GM21390 (cell line): Measurements from ENCODE around the gene AMN1.
"Not testable (repeated sequence)": the region's sequence is repeated elsewhere in the genome, so short reads cannot be mapped to it uniquely, and the experiment has no call there.

Source experiments
- ATAC-seq: cut with Tn5 transposase; IDR thresholded peaks from one replicate; pipeline ENCODE4 v1.9.1; 2021; ENCODE audit not compliant: unreplicated experiment

AMN1 gene

DNA sequence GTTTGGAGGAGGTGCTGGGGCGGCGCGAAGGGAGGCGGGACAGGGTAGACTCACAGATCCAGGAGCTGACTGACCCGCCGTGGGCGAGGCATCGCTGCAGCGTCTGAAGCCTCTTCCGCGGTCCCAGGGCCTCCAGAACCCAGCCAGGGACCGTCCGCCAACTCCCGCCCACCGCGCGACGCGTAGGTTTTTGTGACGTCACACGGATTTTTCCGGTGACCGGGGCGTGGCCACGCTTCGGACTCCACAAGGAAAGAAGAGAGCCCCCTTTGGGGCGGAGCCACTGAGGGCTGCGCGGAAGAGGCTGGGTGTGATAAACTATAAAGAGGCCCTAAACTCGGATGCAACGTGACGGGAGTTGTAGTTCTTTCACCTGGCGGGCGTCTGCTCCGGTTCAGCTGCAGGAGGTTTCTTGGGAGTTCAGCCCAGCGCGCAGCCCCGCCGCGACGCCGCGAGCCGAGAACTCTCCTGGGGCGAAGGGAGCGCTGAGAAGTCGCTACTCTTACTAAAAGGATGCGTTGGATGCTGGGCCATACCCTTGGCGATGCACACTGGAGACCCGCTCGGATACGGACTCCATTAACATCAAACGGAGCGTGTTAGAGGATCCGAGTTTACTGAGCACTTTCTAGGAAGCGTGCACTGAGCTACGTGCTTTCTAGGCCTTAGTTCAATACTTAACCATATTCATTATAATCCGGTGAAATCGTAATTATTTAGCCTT lies at the start of gene AMN1:
TSS of gene AMN1 (minus strand) at position 105 of the 724 bp plus-strand sequence. CDS start at position 92, 13 bp downstream.
- ATAC-seq: peak; percentile 95

- ATAC-seq: peak; percentile 59
Observed at GRCh38 chr12:31773867-31774266, 45.0 kb upstream of the AMN1 start.

DNA sequence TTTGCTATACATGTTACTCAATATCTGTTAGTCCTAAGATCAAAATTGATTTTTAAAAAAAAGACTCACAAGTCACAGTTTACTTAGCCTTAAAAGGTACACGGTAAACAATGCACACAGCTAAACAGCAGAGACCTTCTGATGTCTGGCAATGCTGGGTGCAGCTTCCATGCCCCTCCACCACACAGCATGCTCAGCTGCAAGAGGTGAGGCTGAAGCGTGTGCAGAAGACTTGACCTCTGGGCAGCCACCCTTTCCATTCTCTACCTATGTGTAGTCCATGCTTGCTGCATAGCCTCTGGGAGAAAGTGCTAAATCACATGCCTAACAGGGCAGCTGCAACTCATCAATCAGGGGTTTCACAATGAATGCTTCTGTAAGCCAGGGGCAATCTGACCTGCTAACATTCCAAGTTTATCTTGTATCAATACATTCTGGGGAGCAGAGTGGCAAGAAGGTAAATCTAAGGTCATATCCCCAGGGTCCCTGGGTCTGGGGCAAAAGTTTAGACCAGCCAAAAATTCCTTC lies 44.5 kb upstream of the AMN1 start:
- peak; percentile 72 for ATAC-seq

- ATAC-seq: no peak
Observed at GRCh38 chr12:31772685-31773222, 43.9 kb upstream of the AMN1 start.

DNA sequence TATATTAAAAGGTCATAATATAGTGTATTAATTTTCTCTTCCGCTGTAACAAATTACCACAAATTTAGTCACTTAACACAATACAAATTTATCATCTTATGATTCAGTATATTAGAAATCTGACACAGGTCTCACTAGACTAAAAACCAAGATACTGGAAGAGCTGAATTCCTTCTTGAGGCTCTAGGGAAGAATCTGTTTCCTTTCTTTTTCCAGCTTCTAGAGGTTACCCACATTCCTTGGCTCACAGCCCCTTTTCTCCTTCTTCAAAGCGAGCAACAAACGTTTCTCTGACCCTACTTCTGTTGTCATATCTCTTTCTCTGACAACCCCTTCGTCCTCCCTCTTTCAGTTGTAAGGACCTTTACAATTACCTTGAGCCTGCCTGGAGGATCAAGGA lies 43.4 kb upstream of the AMN1 start:
- ATAC-seq: no peak

GRCh38 chr12:31768046-31768445 lies 39.2 kb upstream of the AMN1 start:
- ATAC-seq: no peak

GRCh38 chr12:31765931-31766330 lies 37.1 kb upstream of the AMN1 start:
- no peak for ATAC-seq

DNA sequence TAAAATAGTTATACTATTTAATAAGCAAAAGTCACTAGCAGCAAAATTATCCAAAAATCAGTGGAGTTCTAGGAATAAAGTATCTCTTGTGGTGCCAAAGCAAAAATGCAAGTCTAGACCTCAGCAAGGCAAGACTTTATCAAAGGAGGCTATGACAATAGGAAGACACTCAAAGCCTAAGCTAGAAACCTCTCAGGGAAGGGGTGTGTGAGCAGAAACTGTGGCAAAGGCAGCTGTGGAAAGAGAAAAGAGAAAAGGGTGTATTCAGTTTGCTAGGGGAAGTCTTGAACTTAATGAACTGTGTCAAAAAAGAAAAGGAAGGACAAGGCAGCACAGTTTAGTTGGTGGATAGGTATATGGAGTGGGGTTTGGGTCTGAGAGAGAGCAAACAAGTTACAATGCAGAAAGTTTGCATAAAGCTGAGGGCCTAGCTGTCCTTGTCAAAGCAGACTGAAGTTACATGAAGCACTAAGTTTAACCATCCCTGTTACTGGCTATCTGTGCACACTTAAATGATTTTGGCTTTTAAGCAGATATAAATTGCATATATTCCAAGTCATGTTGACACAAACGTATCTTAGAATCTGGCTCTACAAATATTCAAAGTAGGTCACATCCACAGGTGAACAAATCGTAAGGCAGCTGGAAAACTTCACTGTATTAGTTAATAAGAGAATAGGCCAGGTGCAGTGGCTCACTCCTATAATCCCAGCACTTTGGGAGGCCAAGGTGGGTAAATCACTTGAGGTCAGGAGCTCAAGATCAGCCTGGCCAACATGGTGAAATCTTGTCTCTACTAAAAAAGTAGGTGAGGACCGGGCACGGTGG lies 31.0 kb upstream of the AMN1 start:
- no peak for ATAC-seq

- not testable (repeated sequence) for ATAC-seq
Observed at GRCh38 chr12:31758297-31758696, 29.5 kb upstream of the AMN1 start.

GRCh38 chr12:31756977-31757420 lies 28.2 kb upstream of the AMN1 start:
- ATAC-seq: no peak

DNA sequence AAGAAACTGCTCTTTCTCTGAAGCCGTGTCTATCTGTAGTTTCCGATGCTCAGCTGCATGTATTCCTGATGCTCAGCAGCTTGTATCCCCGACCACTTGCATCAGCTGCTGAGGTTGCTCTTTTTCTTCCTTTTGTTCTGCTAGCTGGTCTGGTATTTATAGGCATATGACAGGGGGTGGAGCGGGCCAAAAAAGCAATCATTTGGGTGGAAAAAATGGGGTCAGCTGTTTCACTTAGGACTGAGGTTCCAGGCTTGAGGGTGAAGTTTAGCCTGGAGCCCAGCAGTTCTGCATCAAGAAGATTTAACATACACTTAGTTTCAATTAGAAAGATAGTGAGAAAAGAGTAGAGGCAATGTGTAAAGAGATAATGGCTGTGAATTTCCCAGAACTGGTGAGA lies 23.6 kb upstream of the AMN1 start:
- ATAC-seq: no peak

GRCh38 chr12:31751085-31751484 lies 22.3 kb upstream of the AMN1 start:
- no peak for ATAC-seq

DNA sequence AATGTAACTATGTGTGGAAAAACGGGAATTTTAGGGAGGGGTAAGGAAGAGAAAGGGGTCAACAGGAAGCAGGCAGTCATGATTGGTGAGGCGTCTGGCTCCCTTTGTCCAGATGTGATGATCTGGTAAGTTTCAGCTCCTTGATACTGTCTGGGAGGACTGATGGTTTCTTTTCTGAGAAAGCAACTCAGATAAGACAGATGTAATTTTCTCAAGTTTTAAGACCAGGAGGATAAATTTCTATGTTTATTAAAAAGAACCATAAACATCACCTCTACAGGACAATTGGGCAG lies 21.9 kb upstream of the AMN1 start:
- no peak for ATAC-seq

- peak; percentile 86 for ATAC-seq
Observed at GRCh38 chr12:31749024-31749704, 20.3 kb upstream of the AMN1 start.

GRCh38 chr12:31745242-31745641 lies 16.4 kb upstream of the AMN1 start:
- no peak for ATAC-seq

DNA sequence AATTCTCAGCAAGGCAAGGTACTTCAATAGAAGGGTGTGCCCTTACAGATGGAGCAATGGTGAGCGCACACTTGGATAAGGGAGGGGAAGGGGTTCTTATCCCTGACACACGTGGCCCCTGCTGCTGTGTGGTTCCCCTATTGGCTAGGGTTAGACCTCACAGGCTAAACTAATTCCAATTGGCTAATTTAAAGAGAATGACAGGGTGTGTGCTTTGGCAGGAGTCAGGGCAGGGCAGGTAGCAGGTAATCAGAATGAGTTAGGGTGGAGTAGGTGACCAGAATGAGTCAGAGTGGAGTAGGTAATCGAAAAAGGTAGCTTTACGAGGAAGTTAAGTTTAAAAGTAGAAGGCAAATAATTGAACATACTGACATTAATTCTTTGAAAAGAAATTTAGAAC lies 15.5 kb upstream of the AMN1 start:
- not testable (repeated sequence) for ATAC-seq

DNA sequence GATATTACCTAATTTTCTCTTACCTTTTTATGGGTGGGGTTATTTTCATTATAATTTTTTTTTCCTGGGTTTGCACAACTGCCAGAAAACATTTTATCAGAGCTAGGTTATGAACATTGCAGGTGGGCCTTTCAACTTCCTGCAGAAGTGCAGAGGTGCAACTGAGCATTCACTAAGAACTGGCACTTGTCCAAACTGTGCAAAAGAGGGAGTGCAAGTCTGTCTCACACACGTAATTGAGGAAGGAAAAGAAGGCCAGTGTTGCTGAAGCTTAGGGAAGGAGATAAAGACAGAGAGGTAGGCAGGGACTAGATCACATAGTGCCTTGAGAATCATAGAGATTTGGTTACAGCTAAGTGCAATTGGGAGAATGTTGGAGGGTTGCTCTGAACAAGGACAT lies 14.1 kb upstream of the AMN1 start:
- no peak for ATAC-seq

- no peak for ATAC-seq
Observed at GRCh38 chr12:31740628-31741027, 11.8 kb upstream of the AMN1 start.

DNA sequence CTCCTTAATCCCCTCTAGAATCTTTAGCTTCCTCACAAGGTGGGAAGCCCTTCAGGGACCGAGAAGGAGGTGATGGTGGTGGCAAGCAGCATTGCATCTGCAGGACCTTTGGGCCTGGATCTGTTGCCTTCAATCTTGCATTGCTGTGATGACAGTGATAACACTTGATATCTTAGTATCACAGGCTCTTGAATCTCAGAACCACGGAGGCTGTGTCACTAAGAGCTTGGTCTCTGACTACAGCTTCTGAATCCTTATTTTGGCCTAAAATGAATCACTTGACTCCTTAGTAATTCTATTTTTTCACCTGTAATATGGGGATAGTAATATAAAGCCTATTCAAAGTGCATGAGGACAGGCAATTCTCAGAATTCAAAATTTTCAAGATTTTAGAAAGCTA lies 8.9 kb upstream of the AMN1 start:
- ATAC-seq: no peak

GRCh38 chr12:31737345-31737744 lies 8.5 kb upstream of the AMN1 start:
- ATAC-seq: no peak

DNA sequence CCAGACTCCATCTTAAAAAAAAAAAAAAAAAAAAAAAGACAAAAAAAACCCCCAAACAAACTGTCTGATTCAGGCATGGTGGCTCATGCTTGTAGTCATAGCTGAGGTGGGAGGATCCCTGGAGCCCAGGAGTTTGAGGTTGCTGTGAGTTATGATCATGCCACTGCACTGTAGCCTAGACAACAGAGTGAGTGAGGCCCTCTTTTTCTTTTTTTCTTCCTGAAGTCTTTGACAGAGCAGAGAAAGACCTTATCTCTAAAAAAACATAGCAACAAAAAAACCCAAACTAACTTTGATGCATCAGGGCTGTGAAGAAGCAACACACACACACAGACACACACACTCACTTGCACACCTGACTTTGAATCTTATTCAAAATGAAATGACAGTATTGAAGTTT lies 7.7 kb upstream of the AMN1 start:
- no peak for ATAC-seq
